Osteocyte (in vitro differentiated cells): ENCODE data around the gene CD9. TPM values are rescaled to one million over a fixed set of nuclear protein-coding genes. Genes with fewer than 3 reads are reported as not detected.

Experiments used
- DNase-seq: peaks from one replicate; pipeline ENCODE4 v3.0.0; 2021; ENCODE audit warnings: mixed read lengths; ENCODE audit not compliant: unreplicated experiment; ENCODE audit errors: extremely low spot score
- H3K27ac Mint-ChIP-seq: one replicate; pipeline ENCODE4 v1.8.0; 2021; ENCODE audit warnings: mild to moderate bottlenecking, mixed read lengths; ENCODE audit not compliant: unreplicated experiment
- H3K27me3 Mint-ChIP-seq: one replicate; pipeline ENCODE4 v1.8.0; 2021; ENCODE audit warnings: mixed read lengths; ENCODE audit not compliant: unreplicated experiment
- H3K36me3 Mint-ChIP-seq: one replicate; pipeline ENCODE4 v1.8.0; 2021; ENCODE audit warnings: mixed read lengths; ENCODE audit not compliant: unreplicated experiment
- H3K4me1 Mint-ChIP-seq: one replicate; pipeline ENCODE4 v1.8.0; 2021; ENCODE audit warnings: mixed read lengths; ENCODE audit not compliant: unreplicated experiment
- H3K4me3 Mint-ChIP-seq: one replicate; pipeline ENCODE4 v1.8.0; 2021; ENCODE audit warnings: mild to moderate bottlenecking, moderate library complexity, mixed read lengths; ENCODE audit not compliant: unreplicated experiment
- H3K9me3 Mint-ChIP-seq: one replicate; pipeline ENCODE4 v1.8.0; 2021; ENCODE audit warnings: mixed read lengths; ENCODE audit not compliant: unreplicated experiment
- total RNA-seq: library from RNA; stranded (reverse); gene quantifications from 2 replicates; pipeline ENCODE4 v1.2.1, GENCODE V29; 2021
- TF ChIP-seq, protein P1 (sequence below): fragments of 200-600 bp; sonication (generic); IDR thresholded peaks from 2 replicates; pipeline ENCODE4 v1.5.0; 2021; ENCODE audit warnings: antibody characterized with exemption, mild to moderate bottlenecking, moderate library complexity

Gene CD9
- total RNA-seq, 1 donor from 2014 or later: 77.1 TPM

DNA sequence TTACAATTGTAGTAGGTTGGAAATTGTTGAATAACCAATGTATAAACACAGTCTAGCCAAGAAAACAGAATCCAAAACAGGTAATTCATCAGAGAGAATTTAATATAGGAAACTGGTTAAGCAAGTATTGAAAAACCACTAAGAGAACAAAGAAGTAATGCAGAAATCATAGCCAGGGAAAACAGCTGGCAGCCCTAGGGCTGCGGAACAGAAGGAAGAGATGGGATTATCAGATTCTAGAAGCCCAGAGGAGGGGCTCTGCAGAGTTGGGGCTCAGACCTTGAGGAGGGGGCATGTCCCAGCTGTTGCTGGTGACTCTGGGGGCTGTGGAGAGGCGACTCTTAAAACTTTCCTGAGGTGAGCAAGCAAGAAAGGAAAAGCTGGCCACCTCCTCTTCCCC lies 49.4 kb downstream of the CD9 start:
- Mint-ChIP-seq H3K4me1 (no peaks in the 10 kb centered on the region), H3K27me3 (peaks cover 25% of the 10 kb centered on the region), H3K4me3 (no peak overlapping the region), H3K9me3 (no peaks in the 10 kb centered on the region), H3K36me3 (no peaks in the 10 kb centered on the region), H3K27ac (no peak overlapping the region)
- DNase-seq: no peak
- TF ChIP-seq, protein P1, sequence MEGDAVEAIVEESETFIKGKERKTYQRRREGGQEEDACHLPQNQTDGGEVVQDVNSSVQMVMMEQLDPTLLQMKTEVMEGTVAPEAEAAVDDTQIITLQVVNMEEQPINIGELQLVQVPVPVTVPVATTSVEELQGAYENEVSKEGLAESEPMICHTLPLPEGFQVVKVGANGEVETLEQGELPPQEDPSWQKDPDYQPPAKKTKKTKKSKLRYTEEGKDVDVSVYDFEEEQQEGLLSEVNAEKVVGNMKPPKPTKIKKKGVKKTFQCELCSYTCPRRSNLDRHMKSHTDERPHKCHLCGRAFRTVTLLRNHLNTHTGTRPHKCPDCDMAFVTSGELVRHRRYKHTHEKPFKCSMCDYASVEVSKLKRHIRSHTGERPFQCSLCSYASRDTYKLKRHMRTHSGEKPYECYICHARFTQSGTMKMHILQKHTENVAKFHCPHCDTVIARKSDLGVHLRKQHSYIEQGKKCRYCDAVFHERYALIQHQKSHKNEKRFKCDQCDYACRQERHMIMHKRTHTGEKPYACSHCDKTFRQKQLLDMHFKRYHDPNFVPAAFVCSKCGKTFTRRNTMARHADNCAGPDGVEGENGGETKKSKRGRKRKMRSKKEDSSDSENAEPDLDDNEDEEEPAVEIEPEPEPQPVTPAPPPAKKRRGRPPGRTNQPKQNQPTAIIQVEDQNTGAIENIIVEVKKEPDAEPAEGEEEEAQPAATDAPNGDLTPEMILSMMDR: no peak

DNA sequence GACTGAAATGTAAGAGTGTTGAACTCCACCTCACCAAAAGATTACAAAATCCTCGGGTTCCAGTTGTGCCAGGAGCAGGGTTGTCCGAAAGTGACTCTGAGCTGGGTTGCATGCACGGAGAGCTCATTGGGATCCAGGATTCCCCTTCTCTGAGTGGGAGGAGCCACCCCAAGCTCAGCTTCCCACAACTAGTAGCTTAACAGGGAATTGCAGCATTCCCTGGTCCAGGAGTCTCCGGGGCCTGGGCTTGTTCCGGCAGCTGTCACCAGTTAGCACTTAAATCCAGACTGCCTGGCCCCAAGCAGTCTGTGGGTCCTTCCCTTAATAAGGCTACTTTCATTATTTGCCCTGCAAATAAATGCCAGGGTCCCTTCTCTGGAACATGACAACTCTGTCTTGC lies 50.1 kb downstream of the CD9 start:
- no peak overlapping the region for H3K27ac Mint-ChIP-seq
- TF ChIP-seq, protein P1: no peak
- no peak for DNase-seq
- H3K27me3 Mint-ChIP-seq: peaks cover 25% of the 10 kb centered on the region
- no peak overlapping the region for H3K4me3 Mint-ChIP-seq
- H3K36me3 Mint-ChIP-seq: no peaks in the 10 kb centered on the region
- no peaks in the 10 kb centered on the region for H3K4me1 Mint-ChIP-seq
- no peaks in the 10 kb centered on the region for H3K9me3 Mint-ChIP-seq

DNA sequence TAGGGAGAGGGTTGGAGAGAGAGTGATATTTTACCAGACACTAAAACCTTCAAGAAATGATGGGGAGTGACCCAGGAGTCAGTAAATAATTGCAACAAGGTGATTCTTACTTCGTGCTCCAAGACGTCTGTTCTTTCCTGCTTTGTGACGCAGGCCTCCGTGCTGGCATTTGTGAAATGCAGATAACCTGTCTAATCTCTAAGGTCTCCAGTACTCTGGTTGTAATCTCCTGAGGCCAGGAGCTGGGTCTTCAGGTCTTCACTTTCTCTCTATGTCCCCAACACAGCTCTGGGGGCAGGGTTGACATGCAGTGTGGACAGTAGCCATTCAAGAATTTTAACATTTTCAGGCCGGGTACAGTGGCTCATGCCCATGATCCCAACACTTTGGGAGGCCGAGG lies 53.1 kb downstream of the CD9 start:
- H3K36me3 Mint-ChIP-seq: peaks cover 2% of the 10 kb centered on the region
- TF ChIP-seq, protein P1: no peak
- H3K4me1 Mint-ChIP-seq: no peaks in the 10 kb centered on the region
- no peak overlapping the region for H3K4me3 Mint-ChIP-seq
- H3K27me3 Mint-ChIP-seq: peaks cover 25% of the 10 kb centered on the region
- DNase-seq: no peak
- H3K27ac Mint-ChIP-seq: no peak overlapping the region
- peaks cover 6% of the 10 kb centered on the region for H3K9me3 Mint-ChIP-seq

DNA sequence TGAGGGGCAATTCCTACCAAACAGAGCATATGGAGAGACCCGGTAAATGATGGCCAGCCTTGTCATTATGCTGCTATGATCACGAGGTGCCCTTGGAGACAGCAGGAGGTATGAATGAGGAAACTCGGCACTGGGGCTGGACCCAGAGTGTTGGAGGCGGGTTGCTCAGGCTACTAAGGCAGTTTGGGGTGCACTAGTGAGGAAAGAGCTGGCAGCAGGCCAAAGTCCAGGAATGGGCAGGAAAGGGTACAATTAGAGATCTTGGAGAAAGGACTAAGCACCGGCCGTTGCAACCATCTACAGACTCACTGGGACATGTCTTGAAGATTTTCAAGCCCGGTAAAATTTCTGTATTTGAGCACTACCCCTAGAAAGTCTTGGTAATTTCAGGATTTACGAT lies 54.3 kb downstream of the CD9 start:
- H3K9me3 Mint-ChIP-seq: peaks cover 9% of the 10 kb centered on the region
- H3K4me3 Mint-ChIP-seq: no peak overlapping the region
- TF ChIP-seq, protein P1: no peak
- no peak for DNase-seq
- H3K27ac Mint-ChIP-seq: no peak overlapping the region
- no peaks in the 10 kb centered on the region for H3K4me1 Mint-ChIP-seq
- peaks cover 2% of the 10 kb centered on the region for H3K36me3 Mint-ChIP-seq
- H3K27me3 Mint-ChIP-seq: peaks cover 17% of the 10 kb centered on the region

DNA sequence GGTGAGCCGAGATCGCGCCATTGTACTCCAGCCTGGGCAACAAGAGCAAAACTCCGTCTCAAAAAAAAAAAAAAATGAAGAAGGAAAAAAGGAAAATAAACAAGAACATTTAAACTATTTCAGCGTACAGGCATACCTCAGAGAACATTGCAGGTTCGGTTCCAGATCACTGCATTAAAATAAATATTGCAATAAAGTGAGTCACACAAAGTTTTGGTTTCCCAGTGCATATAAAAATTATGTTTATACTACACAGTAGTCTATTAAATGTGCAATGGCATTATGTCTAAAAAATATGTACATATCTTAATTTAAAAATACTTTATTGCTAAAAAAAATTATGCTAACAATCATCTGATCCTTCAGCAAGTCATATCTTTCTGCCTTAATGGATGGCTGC lies 56.8 kb downstream of the CD9 start:
- H3K36me3 Mint-ChIP-seq: peaks cover 2% of the 10 kb centered on the region

More for the DNA sequence above, 56.8 kb downstream of the CD9 start:
- Mint-ChIP-seq H3K4me3 (no peak overlapping the region), H3K27me3 (peaks cover 2% of the 10 kb centered on the region), H3K4me1 (no peaks in the 10 kb centered on the region), H3K9me3 (peaks cover 9% of the 10 kb centered on the region), H3K27ac (no peak overlapping the region)
- no peak for DNase-seq
- TF ChIP-seq, protein P1: no peak
